Skeletal muscle cell (primary cell): Measurements from ENCODE around the gene EN2.

Source experiments
- DNase-seq: peaks from one replicate; pipeline ENCODE4 v3.0.0-alpha.2; 2010; ENCODE audit warnings: low read depth
- H3K4me3 ChIP-seq: 2 replicates; pipeline ENCODE4 v1.5.1; 2011; ENCODE audit warnings: low read depth, mild to moderate bottlenecking, control low read depth, low read length, moderate library complexity

EN2 gene

GRCh38 chr7:155460926-155461613, 3.1 kb downstream of the EN2 start:
- DNase-seq: no peak
- no peak overlapping the region for H3K4me3 ChIP-seq

GRCh38 chr7:155461631-155462030, 3.7 kb downstream of the EN2 start:
- H3K4me3 ChIP-seq: no peak overlapping the region
- no peak for DNase-seq

DNA sequence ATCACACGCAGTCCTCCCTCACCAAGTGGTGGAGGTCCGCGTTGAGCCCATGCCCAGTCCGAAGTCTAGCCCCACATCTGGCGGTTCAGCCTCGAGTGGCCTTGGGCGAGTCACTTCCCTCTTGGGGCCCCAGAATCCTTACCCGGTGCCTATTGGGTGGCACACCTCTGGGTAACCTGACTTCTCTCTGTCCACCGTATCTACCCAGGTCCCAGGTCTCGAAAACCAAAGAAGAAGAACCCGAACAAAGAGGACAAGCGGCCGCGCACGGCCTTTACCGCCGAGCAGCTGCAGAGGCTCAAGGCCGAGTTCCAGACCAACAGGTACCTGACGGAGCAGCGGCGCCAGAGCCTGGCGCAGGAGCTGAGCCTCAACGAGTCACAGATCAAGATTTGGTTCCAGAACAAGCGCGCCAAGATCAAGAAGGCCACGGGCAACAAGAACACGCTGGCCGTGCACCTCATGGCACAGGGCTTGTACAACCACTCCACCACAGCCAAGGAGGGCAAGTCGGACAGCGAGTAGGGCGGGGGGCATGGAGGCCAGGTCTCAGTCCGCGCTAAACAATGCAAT, 4.3 kb downstream of the EN2 start:
- no peak overlapping the region for H3K4me3 ChIP-seq
- no peak for DNase-seq

DNA sequence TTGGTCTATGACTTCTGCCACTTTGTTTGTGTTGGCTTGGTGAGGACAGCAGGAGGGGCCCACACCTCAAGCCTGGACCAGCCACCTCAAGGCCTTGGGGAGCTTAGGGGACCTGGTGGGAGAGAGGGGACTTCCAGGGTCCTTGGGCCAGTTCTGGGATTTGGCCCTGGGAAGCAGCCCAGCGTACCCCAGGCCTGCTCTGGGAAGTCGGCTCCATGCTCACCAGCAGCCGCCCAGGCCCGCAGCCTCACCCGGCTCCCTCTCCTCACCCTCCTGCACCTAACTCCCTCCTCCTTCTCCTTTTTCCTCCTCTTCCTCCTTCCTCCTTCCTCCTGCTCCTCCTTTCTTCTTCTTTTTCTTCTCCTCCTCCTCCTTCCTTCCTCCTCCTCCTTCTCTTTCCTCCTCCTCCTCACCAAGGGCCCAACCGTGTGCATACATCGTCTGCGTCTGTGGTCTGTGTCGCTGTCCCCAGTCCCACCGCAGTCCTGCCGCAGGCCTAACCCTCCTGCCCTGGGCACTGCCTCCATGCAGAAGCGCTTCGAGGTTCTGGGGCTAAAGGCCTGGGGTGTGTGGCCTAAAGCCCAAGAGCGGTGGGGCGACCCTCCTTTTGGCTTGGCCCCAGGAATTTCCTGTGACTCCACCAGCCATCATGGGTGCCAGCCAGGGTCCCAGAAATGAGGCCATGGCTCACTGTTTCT, 5.3 kb downstream of the EN2 start:
- no peak overlapping the region for H3K4me3 ChIP-seq
- DNase-seq: no peak

DNA sequence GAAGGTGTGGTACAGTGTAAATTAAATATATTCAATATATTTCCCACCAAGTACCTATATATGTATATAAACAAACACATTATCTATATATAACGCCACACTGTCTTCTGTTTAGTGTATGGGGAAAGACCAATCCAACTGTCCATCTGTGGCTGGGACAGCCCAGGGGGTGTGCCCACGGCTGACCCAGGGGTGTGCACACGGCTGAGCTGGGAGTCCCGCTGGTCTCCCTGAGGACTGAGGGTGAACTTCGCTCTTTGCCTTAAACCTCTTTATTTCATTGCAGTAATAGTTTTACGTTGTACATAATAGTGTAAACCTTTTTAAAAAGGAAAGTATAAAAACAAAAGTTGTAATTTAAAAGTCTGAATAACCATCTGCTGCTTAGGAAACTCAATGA, 6.3 kb downstream of the EN2 start:
- H3K4me3 ChIP-seq: no peak overlapping the region
- no peak for DNase-seq

DNA sequence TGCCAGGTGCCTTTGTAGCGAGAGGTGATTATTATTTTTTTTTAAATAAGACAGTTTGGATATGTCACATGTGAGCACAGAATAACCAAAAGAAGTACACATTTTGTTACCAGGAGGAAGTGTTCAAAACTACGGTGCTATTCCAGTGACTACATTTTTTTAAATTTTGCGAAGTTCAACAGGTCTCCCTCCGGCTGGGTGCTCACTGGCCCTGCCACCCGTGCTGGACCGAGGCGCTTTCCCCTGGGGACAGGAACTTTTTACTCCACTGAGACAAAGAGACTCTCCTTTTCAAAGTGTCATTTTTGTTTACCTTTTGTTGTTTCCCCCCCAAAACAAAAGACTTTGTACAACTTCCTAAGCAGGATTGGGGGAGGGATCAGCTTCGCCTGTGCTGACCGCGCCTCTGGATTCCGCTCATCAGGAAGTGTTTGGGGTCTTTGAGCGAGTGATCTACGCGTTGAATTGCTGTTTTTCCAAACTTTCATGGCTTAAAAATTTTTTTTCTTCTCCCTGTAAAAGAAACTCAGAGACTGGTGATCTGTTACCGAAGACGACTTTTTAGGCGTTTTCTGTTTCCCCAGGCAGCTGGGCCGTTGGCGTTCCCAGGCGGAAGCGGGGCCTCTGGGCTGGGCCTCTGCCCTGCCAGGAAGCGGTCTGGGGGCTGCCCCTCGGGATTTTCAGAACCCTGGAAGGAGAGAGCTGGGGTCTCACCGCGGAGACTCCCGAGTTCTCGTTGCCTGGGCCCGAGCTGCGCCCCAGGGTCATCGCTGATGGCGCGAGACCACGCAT, 7.2 kb downstream of the EN2 start:
- no peak for DNase-seq
- H3K4me3 ChIP-seq: no peak overlapping the region

GRCh38 chr7:155465761-155466141, 7.8 kb downstream of the EN2 start:
- no peak overlapping the region for H3K4me3 ChIP-seq
- DNase-seq: no peak

DNA sequence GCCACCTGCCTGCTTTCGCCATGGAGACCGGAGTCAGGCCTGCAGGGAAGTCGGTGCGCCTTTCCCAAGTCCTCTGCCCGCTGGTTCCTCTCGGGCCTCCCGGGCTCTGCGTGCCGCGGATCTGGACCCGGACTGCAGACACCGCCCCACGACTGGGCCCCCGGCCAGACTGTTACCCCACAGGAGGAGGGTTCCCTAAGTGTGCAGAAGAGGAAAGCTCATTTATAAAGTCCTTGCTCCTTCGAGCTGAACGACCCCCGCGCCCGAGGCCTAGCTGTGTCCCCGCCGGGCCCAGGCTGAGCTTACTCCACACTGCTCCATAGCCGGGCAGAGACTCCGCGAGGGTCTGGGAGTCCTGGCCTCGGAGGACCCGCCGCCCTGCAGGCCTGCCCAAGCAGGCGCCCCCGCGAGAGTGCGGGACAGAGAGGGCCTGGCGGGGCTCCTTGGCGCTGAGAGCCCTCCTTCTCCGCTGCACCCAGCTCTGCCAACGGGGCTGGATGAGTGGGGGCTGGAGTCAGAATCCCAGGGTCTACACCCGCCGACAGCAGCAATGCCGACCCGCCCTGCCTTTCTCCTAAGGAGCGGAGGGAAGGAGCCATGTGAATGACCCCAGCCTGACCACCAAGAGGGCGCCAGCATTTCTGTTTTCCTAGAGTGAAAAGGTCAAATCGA, 8.3 kb downstream of the EN2 start:
- DNase-seq: no peak
- no peak overlapping the region for H3K4me3 ChIP-seq

- no peak overlapping the region for H3K4me3 ChIP-seq
- DNase-seq: no peak
Measured at GRCh38 chr7:155466814-155467733, 9.1 kb downstream of the EN2 start.

- peak overlapping the region; percentile 15 for H3K4me3 ChIP-seq
- no peak for DNase-seq
Measured at GRCh38 chr7:155467846-155468784, 10.2 kb downstream of the EN2 start.

GRCh38 chr7:155468785-155469148, 10.8 kb downstream of the EN2 start:
- H3K4me3 ChIP-seq: no peak overlapping the region
- DNase-seq: no peak

- no peak for DNase-seq
- H3K4me3 ChIP-seq: no peak overlapping the region
Measured at GRCh38 chr7:155469311-155470185, 11.6 kb downstream of the EN2 start.

- no peak overlapping the region for H3K4me3 ChIP-seq
- DNase-seq: no peak
Measured at GRCh38 chr7:155470186-155470487, 12.2 kb downstream of the EN2 start.

GRCh38 chr7:155470686-155471638, 13.0 kb downstream of the EN2 start:
- no peak for DNase-seq
- no peak overlapping the region for H3K4me3 ChIP-seq

- no peak for DNase-seq
- no peak overlapping the region for H3K4me3 ChIP-seq
Measured at GRCh38 chr7:155471718-155472117, 13.8 kb downstream of the EN2 start.

DNA sequence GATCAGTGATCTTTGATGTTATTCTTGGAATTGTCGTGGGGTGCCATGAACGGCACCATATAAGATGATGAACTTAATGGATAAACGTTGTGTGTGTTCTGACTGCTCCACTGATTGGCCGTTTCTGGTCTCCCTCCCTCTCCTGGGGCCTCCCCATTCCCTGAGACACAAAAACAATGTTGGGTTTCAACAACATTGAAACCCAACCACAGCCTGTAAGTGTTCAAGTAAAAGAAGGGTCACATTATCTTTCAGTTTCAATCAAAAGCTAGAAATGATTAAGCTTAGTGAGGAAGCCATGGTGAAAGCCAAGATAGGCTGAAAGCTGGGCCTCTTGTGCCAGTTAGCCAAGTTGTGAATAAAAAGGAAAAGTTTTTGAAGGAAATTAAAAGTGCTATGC, 19.5 kb downstream of the EN2 start:
- DNase-seq: no peak
- no peak overlapping the region for H3K4me3 ChIP-seq
